Endothelial cell of umbilical vein (primary cell): ENCODE measurements around the gene KIF27. TPM values are rescaled to one million over a fixed set of nuclear protein-coding genes. Genes with fewer than 3 reads are reported as not detected.

Source experiments
- BruUV-seq: library from RNA; stranded (reverse); fragments of 400-500 nt; replicated peaks from 2 replicates; lab custom pipeline; 2021; lab: Mats Ljungman, UMichigan
- CTCF ChIA-PET: fragments of 300-600, 350-600 bp; sonication (Branson Sonifier 250); formaldehyde crosslinking; loops from one replicate; lab custom pipeline; 2021; ENCODE audit warnings: antibody characterized with exemption, inconsistent platforms; lab: Charles Lee
- POLR2A ChIA-PET: fragments of 300-600, 350-600 bp; sonication (Branson Sonifier 250); formaldehyde crosslinking; loops from one replicate; lab custom pipeline; 2021; ENCODE audit warnings: antibody characterized with exemption, inconsistent platforms; lab: Charles Lee
- DNase-seq: peaks from one replicate; pipeline ENCODE4 v3.0.0-alpha.2; 2011; ENCODE audit warnings: low read depth, low spot score
- FAIRE-seq: peaks from 2 replicates; lab custom pipeline; 2011; peaks lifted over from hg19 to GRCh38; lab: Jason Lieb, UNC
- H2AFZ ChIP-seq: 2 replicates; pipeline ENCODE4 v1.6.0; 2012; ENCODE audit warnings: low read depth, low read length, control low read depth, inconsistent platforms
- H3K27ac ChIP-seq: 2 replicates; pipeline ENCODE4 v1.5.1; 2011; ENCODE audit warnings: low read depth, mild to moderate bottlenecking, control low read depth, low read length, moderate library complexity; ENCODE audit not compliant: insufficient read depth
- H3K27me3 ChIP-seq, 2 experiments: 2 replicates each; pipeline versions ENCODE4 v1.6.0 to v1.6.1; 2011; ENCODE audit warnings: low read length in 2 of 2, mixed read lengths in 1 of 2; ENCODE audit not compliant: control insufficient read depth in 2 of 2, insufficient read depth in 2 of 2
- H3K36me3 ChIP-seq, 2 experiments: 2 replicates in 1 of 2; 3 replicates in 1 of 2; pipeline ENCODE4 v1.5.1; 2011; ENCODE audit warnings: low read length in 2 of 2, mild to moderate bottlenecking in 1 of 2, moderate library complexity in 1 of 2; ENCODE audit not compliant: control insufficient read depth in 2 of 2, insufficient read depth in 2 of 2; ENCODE audit errors: extremely low read depth in 1 of 2
- H3K4me1 ChIP-seq: 3 replicates; pipeline ENCODE4 v1.5.1; 2011; ENCODE audit warnings: mild to moderate bottlenecking, low read length; ENCODE audit not compliant: control insufficient read depth, insufficient read depth; ENCODE audit errors: extremely low read depth
- H3K4me2 ChIP-seq: 2 replicates; pipeline ENCODE4 v1.6.1; 2011; ENCODE audit warnings: low read length, control low read depth, mixed read lengths; ENCODE audit not compliant: insufficient read depth
- H3K4me3 ChIP-seq, 3 experiments: fragments of 200-600 bp in 1 of 3; sonication (generic), shearing (Covaris generic) in 1 of 3; replicated peaks in 1 of 3; 2 replicates each; pipeline ENCODE4 v1.5.1; 2011 to 2016; ENCODE audit warnings: control low read depth in 3 of 3, low read length in 3 of 3, mild to moderate bottlenecking in 2 of 3, inconsistent platforms in 1 of 3, low read depth in 1 of 3, moderate library complexity in 1 of 3; ENCODE audit not compliant: insufficient read depth in 1 of 3
- H3K79me2 ChIP-seq: 2 replicates; pipeline ENCODE4 v1.6.0; 2012; ENCODE audit warnings: low read length, inconsistent platforms; ENCODE audit not compliant: control insufficient read depth, insufficient read depth
- H3K9ac ChIP-seq: replicated peaks from 2 replicates; pipeline ENCODE3; 2011; ENCODE audit warnings: low read length, control low read depth; ENCODE audit not compliant: insufficient read depth; ENCODE audit errors: extremely low read depth
- H3K9me1 ChIP-seq: replicated peaks from 3 replicates; pipeline ENCODE4 v1.6.0; 2011; ENCODE audit warnings: mild to moderate bottlenecking, low read length; ENCODE audit not compliant: control insufficient read depth, insufficient read depth; ENCODE audit errors: extremely low read depth
- H3K9me3 ChIP-seq: replicated peaks from 2 replicates; pipeline ENCODE4 v1.5.1; 2012; ENCODE audit warnings: low read length, inconsistent platforms; ENCODE audit not compliant: control insufficient read depth, insufficient read depth
- H4K20me1 ChIP-seq: replicated peaks from 2 replicates; pipeline ENCODE3; 2011; ENCODE audit warnings: mild to moderate bottlenecking, low read length; ENCODE audit not compliant: control insufficient read depth, insufficient read depth; ENCODE audit errors: extremely low read depth
- CTCF ChIP-seq, 2 donors: IDR thresholded peaks; 1 replicate in 1 of 2; 2 replicates in 1 of 2; pipeline ENCODE4 v1.5.1; 2011; ENCODE audit warnings: low read length in 2 of 2, mild to moderate bottlenecking in 2 of 2, moderate library complexity in 2 of 2, control low read depth in 1 of 2, inconsistent platforms in 1 of 2, low read depth in 1 of 2; ENCODE audit not compliant: insufficient read depth in 1 of 2; ENCODE audit errors: extremely low read depth in 1 of 2
- EZH2 ChIP-seq: IDR thresholded peaks from 2 replicates; pipeline ENCODE4 v1.6.1; 2012; ENCODE audit warnings: borderline replicate concordance, low read depth, mild to moderate bottlenecking, moderate library complexity, low read length, inconsistent platforms; ENCODE audit not compliant: severe bottlenecking
- FOS ChIP-seq: IDR thresholded peaks from 2 replicates; pipeline ENCODE4 v1.6.1; 2011; ENCODE audit warnings: mild to moderate bottlenecking, low read length, moderate library complexity, borderline replicate concordance; ENCODE audit not compliant: insufficient read depth
- GATA2 ChIP-seq: IDR thresholded peaks from 2 replicates; pipeline ENCODE4 v1.7.0; 2011; ENCODE audit warnings: low read depth, mild to moderate bottlenecking, moderate library complexity, mixed read lengths, low read length; ENCODE audit not compliant: insufficient read length, insufficient read depth
- JUN ChIP-seq: IDR thresholded peaks from 2 replicates; pipeline ENCODE4 v1.6.1; 2011; ENCODE audit warnings: borderline replicate concordance, low read depth; ENCODE audit not compliant: insufficient read length, insufficient read depth
- MAX ChIP-seq: IDR thresholded peaks from 2 replicates; pipeline ENCODE4 v1.6.1; 2011; ENCODE audit not compliant: insufficient read depth, insufficient read length
- POLR2AphosphoS5 ChIP-seq: IDR thresholded peaks from 2 replicates; pipeline ENCODE4 v1.6.1; 2012; ENCODE audit warnings: low read depth, mild to moderate bottlenecking, control low read depth, low read length, moderate library complexity; ENCODE audit not compliant: insufficient read depth
- dilution Hi-C: fragments of 300-500 bp; cut with MboI; formaldehyde crosslinking; loops from one replicate; pipeline ENCODE4 v1.15.0; 2019; ENCODE audit warnings: low sequenced_read_pairs; ENCODE audit not compliant: extremely low pct_ligation_motif_present
- intact Hi-C: fragments of 100-400 bp; cut with micrococcal nuclease; formaldehyde crosslinking; loops from one replicate; pipeline ENCODE4 v1.10.0; 2022
- polyA plus RNA-seq, 4 experiments: library from polyadenylated mRNA; depleted of rRNA in 3 of 4; stranded (reverse) in 3 of 4; unstranded in 1 of 4; fragments of >200 nt; gene quantifications; 2 replicates each; pipeline versions ENCODE4 v1.2.1 to v1.2.3, GENCODE V29; 2011 to 2012; ENCODE audit warnings: missing spikeins in 1 of 4
- total RNA-seq: library from RNA; stranded (reverse); gene quantifications from 2 replicates; pipeline ENCODE4 v1.2.3, GENCODE V29; 2021

Gene KIF27
- total and polyA plus RNA-seq, 2 donors (not counting 3 experiments of a cell fraction or from before 2014, with no cell fraction given): 0.28 to 3.2 TPM

- H3K27ac ChIP-seq: no peak overlapping the region
- ChIA-PET CTCF (no interaction called here), POLR2A (no interaction called here)
- no peaks in the 10 kb centered on the region for H4K20me1 ChIP-seq
- dilution Hi-C loops: no loop called here
- H3K9ac ChIP-seq: no peak overlapping the region
- DNase-seq (no peak), FAIRE-seq (no peak)
- H2AFZ ChIP-seq: no peak overlapping the region
- H3K9me1 ChIP-seq: no peaks in the 10 kb centered on the region
- no peak overlapping the region for H3K4me2 ChIP-seq
- TF ChIP-seq EZH2: no peak
- no peak for TF ChIP-seq JUN
- TF ChIP-seq FOS: no peak
- no peak for TF ChIP-seq GATA2
- TF ChIP-seq MAX: no peak
- TF ChIP-seq POLR2AphosphoS5: no peak
- no peak for TF ChIP-seq CTCF (IDR thresholded peaks at IDR 0.05; ENCODE audit: extremely low read depth in 1 of 2, insufficient read depth in 1 of 2, low read depth in 1 of 2, low read length in 2 of 2)
- no peaks in the 10 kb centered on the region for H3K4me1 ChIP-seq
- H3K27me3 ChIP-seq: no peaks in the 10 kb centered on the region
- H3K4me3 ChIP-seq: no peak overlapping the region
- H3K36me3 ChIP-seq: no peaks in the 10 kb centered on the region
- no peaks in the 10 kb centered on the region for H3K9me3 ChIP-seq
- BruUV-seq: no TSS peak
- H3K79me2 ChIP-seq: no peaks in the 10 kb centered on the region
- intact Hi-C loops: no loop called here
Observed at GRCh38 chr9:83794051-83794450, 127.2 kb downstream of the KIF27 start.
